H1 (cell line): ENCODE data around the gene LRP2BP.

Source experiments
- ATF3 ChIP-seq: IDR thresholded peaks from 2 replicates; pipeline ENCODE4 v1.6.1; 2011; ENCODE audit warnings: low read depth, mild to moderate bottlenecking, low read length; ENCODE audit not compliant: insufficient read depth
- BACH1 ChIP-seq: IDR thresholded peaks from 2 replicates; pipeline ENCODE4 v1.6.1; 2012; ENCODE audit warnings: low read length, improper control_type of control experiment
- CEBPB ChIP-seq: IDR thresholded peaks from 2 replicates; pipeline ENCODE4 v1.6.1; 2012; ENCODE audit warnings: low read depth, low read length
- CTCF ChIP-seq, 3 experiments: IDR thresholded peaks; 1 replicate in 2 of 3; 2 replicates in 1 of 3; pipeline versions ENCODE4 v1.5.1 to v1.6.1; 2011; ENCODE audit warnings: low read length in 3 of 3, mild to moderate bottlenecking in 3 of 3, inconsistent platforms in 2 of 3, low read depth in 1 of 3, moderate library complexity in 1 of 3; ENCODE audit not compliant: insufficient read depth in 1 of 3; ENCODE audit errors: control extremely low read depth in 1 of 3
- HDAC2 ChIP-seq, 2 experiments: fragments of 300-600 bp in 1 of 2; sonication (generic) in 1 of 2; IDR thresholded peaks; 2 replicates each; pipeline ENCODE4 v1.6.1; 2011 to 2012; ENCODE audit warnings: low read depth in 2 of 2, low read length in 2 of 2, mild to moderate bottlenecking in 2 of 2, moderate library complexity in 2 of 2, borderline replicate concordance in 1 of 2, inconsistent platforms in 1 of 2
- JUN ChIP-seq: IDR thresholded peaks from 2 replicates; pipeline ENCODE4 v1.6.1; 2011; ENCODE audit warnings: low read depth, mild to moderate bottlenecking, improper control_type of control experiment, low read length
- KDM1A ChIP-seq: fragments of 200-600, 300-600 bp; sonication (generic); IDR thresholded peaks from 2 replicates; pipeline ENCODE4 v1.7.1; 2016; ENCODE audit warnings: mild to moderate bottlenecking, low read length, borderline replicate concordance
- POLR2AphosphoS5 ChIP-seq: IDR thresholded peaks from 2 replicates; pipeline ENCODE4 v1.6.1; 2011; ENCODE audit warnings: low read depth, low read length
- TEAD4 ChIP-seq: IDR thresholded peaks from 2 replicates; pipeline ENCODE4 v1.6.1; 2012; ENCODE audit warnings: low read depth, low read length, inconsistent platforms, mixed read lengths
- USF2 ChIP-seq: IDR thresholded peaks from 2 replicates; pipeline ENCODE4 v1.6.1; 2011; ENCODE audit warnings: low read length, improper control_type of control experiment
- ZNF274 ChIP-seq: IDR thresholded peaks from 2 replicates; pipeline ENCODE4 v1.7.0; 2012; ENCODE audit warnings: low read length, borderline replicate concordance; ENCODE audit errors: extremely low read depth

- TF ChIP-seq CTCF (IDR thresholded peaks at IDR 0.05; ENCODE audit: control extremely low read depth in 1 of 3, insufficient read depth in 1 of 3, low read depth in 1 of 3, low read length in 3 of 3): no peak
- TF ChIP-seq CEBPB: no peak
- TF ChIP-seq POLR2AphosphoS5: no peak
- TF ChIP-seq BACH1: no peak
- no peak for TF ChIP-seq ZNF274
- no peak for TF ChIP-seq HDAC2 (IDR thresholded peaks at IDR 0.05; ENCODE audit: borderline replicate concordance in 1 of 2, low read depth in 2 of 2, low read length in 2 of 2)
- TF ChIP-seq ATF3: no peak
- no peak for TF ChIP-seq USF2
- TF ChIP-seq TEAD4: no peak
- TF ChIP-seq JUN: no peak
- TF ChIP-seq KDM1A: no peak
These were observed 43.5 kb downstream of the LRP2BP start for GRCh38 chr4:185352202-185352601.
